A549 (cell line): ENCODE data around the gene XIRP1. TPM values are rescaled to one million over a fixed set of nuclear protein-coding genes. Genes with fewer than 3 reads are reported as not detected.

Experiments used
- ATAC-seq, 2 experiments: fragments of 200-7000 bp in 1 of 2; fragments of >200 bp in 1 of 2; cut with Nextera tagmentation in 1 of 2; cut with Tn5 transposase in 1 of 2; 3 replicates each; pipeline versions ENCODE4 v1.8.0 to v1.9.1; 2018 to 2020; ENCODE audit warnings: mild to moderate bottlenecking in 1 of 2, moderate library complexity in 1 of 2
- CTCF ChIA-PET: fragments of 300-600 bp; sonication (Branson Sonifier 250); formaldehyde crosslinking; extraction: SDS; loops from one replicate; lab custom pipeline; 2021; ENCODE audit warnings: antibody characterized with exemption, inconsistent platforms; lab: Yijun Ruan, JAX
- POLR2A ChIA-PET: fragments of 350-600 bp; formaldehyde crosslinking; extraction: SDS; loops from one replicate; lab custom pipeline; 2021; ENCODE audit warnings: antibody characterized with exemption, inconsistent platforms; lab: Yijun Ruan, JAX
- DNase-seq, 2 experiments: peaks; one replicate each; pipeline versions ENCODE4 v3.0.0 to v3.0.0-alpha.2; 2011 to 2016; ENCODE audit warnings: low read depth in 1 of 2, low spot score in 1 of 2
- FAIRE-seq: peaks from 2 replicates; lab custom pipeline; 2011; peaks lifted over from hg19 to GRCh38; lab: Jason Lieb, UNC
- H3K27ac ChIP-seq, 2 experiments: fragments of >200 bp; sonication (Bioruptor Twin); formaldehyde crosslinking; 3 replicates each; pipeline ENCODE4 v1.5.1; 2016 to 2017
- H3K4me1 ChIP-seq: fragments of >200 bp; sonication (Bioruptor Twin); formaldehyde crosslinking; 3 replicates; pipeline ENCODE4 v1.6.1; 2016
- H3K4me2 ChIP-seq: fragments of >200 bp; sonication (Bioruptor Twin); formaldehyde crosslinking; 3 replicates; pipeline ENCODE4 v1.6.1; 2016
- H3K4me3 ChIP-seq: fragments of >200 bp; sonication (Bioruptor Twin); formaldehyde crosslinking; 3 replicates; pipeline ENCODE4 v1.5.1; 2016
- H3K9me3 ChIP-seq: fragments of >200 bp; sonication (Bioruptor Twin); formaldehyde crosslinking; 3 replicates; pipeline ENCODE4 v1.6.1; 2016
- CBX8 ChIP-seq: fragments of 200-600 bp; sonication (generic); IDR thresholded peaks from 2 replicates; pipeline ENCODE4 v1.6.1; 2016
- CHD4 ChIP-seq: fragments of 200-600 bp; sonication (generic); IDR thresholded peaks from 2 replicates; pipeline ENCODE4 v1.6.1; 2016; ENCODE audit warnings: antibody characterized with exemption, mild to moderate bottlenecking, borderline replicate concordance
- EHF ChIP-seq: fragments of 250-450 bp; sonication (Bioruptor Pico); IDR thresholded peaks from 2 replicates; pipeline ENCODE4 v1.5.0; 2020; ENCODE audit warnings: mild to moderate bottlenecking
- EHMT2 ChIP-seq: fragments of 200-600 bp; sonication (generic); IDR thresholded peaks from 2 replicates; pipeline ENCODE4 v1.6.1; 2016; ENCODE audit warnings: antibody characterized with exemption, low read depth, mild to moderate bottlenecking, moderate library complexity
- ELK1 ChIP-seq: fragments of 150-350 bp; IDR thresholded peaks from 2 replicates; pipeline ENCODE4 v1.6.1; 2014; ENCODE audit warnings: low read depth, mild to moderate bottlenecking, low read length
- EP300 ChIP-seq, 2 experiments: fragments of >200 bp; sonication (Bioruptor Twin); formaldehyde crosslinking; IDR thresholded peaks; 2 replicates in 1 of 2; 3 replicates in 1 of 2; pipeline ENCODE4 v1.6.1; 2016 to 2017
- ESRRA ChIP-seq: fragments of 150-350 bp; IDR thresholded peaks from 2 replicates; pipeline ENCODE4 v1.6.1; 2014; ENCODE audit warnings: mild to moderate bottlenecking, low read length, borderline replicate concordance
- FOSB ChIP-seq: fragments of 250-450 bp; sonication (Bioruptor Pico); IDR thresholded peaks from 2 replicates; pipeline ENCODE4 v1.5.0; 2020; ENCODE audit warnings: mild to moderate bottlenecking, moderate library complexity
- FOSL2 ChIP-seq, 2 experiments: fragments of 450-650 bp in 1 of 2; fragments of >200 bp in 1 of 2; sonication (Bioruptor Twin) in 1 of 2; formaldehyde crosslinking; IDR thresholded peaks; 2 replicates each; pipeline versions ENCODE4 v1.5.0 to v1.6.1; 2016 to 2020; ENCODE audit warnings: mild to moderate bottlenecking in 1 of 2, moderate library complexity in 1 of 2
- FOXS1 ChIP-seq: fragments of 250-450 bp; sonication (Bioruptor Pico); IDR thresholded peaks from 2 replicates; pipeline ENCODE4 v1.5.0; 2020; ENCODE audit warnings: mild to moderate bottlenecking, moderate library complexity
- HOXB13 ChIP-seq: fragments of 250-450 bp; sonication (Bioruptor Pico); IDR thresholded peaks from 2 replicates; pipeline ENCODE4 v1.5.0; 2020; ENCODE audit warnings: low read depth, mild to moderate bottlenecking, moderate library complexity
- JUN ChIP-seq, 2 experiments: fragments of >200 bp; sonication (Bioruptor Twin); formaldehyde crosslinking; IDR thresholded peaks; 2 replicates in 1 of 2; 3 replicates in 1 of 2; pipeline ENCODE4 v1.6.1; 2016 to 2017
- MAFK ChIP-seq: fragments of 450-650 bp; IDR thresholded peaks from 2 replicates; pipeline ENCODE4 v1.6.1; 2014; ENCODE audit not compliant: partially characterized antibody
- NPAS2 ChIP-seq: fragments of 250-450 bp; sonication (Bioruptor Pico); IDR thresholded peaks from 2 replicates; pipeline ENCODE4 v1.8.0; 2022; ENCODE audit warnings: mild to moderate bottlenecking, moderate library complexity, borderline replicate concordance
- NR3C1 ChIP-seq: fragments of >200 bp; sonication (Bioruptor Twin); formaldehyde crosslinking; IDR thresholded peaks from 3 replicates; pipeline ENCODE4 v1.6.1; 2017
- RFX5 ChIP-seq: fragments of 450-650 bp; IDR thresholded peaks from 2 replicates; pipeline ENCODE4 v1.7.1; 2014; ENCODE audit warnings: antibody characterized with exemption, mild to moderate bottlenecking, moderate library complexity
- SMC3 ChIP-seq: fragments of >200 bp; sonication (Bioruptor Twin); formaldehyde crosslinking; IDR thresholded peaks from 3 replicates; pipeline ENCODE4 v1.6.1; 2018; ENCODE audit warnings: inconsistent platforms
- TFCP2L1 ChIP-seq: fragments of 250-450 bp; sonication (Bioruptor Pico); IDR thresholded peaks from 2 replicates; pipeline ENCODE4 v1.5.0; 2021; ENCODE audit warnings: mild to moderate bottlenecking
- ZSCAN20 ChIP-seq: fragments of 250-450 bp; sonication (Bioruptor Pico); IDR thresholded peaks from 2 replicates; pipeline ENCODE4 v1.8.0; 2022; ENCODE audit warnings: mild to moderate bottlenecking, moderate library complexity
- WGBS: methylation state at CpG from one replicate; pipeline ENCODE4 v1.1.6; 2017; ENCODE audit errors: missing lambda C conversion rate; 5-methylcytosine and 5-hydroxymethylcytosine counted together
- polyA plus RNA-seq, 4 experiments: library from polyadenylated mRNA; depleted of rRNA in 3 of 4; stranded (reverse); fragments of >200 nt; fragmentation: RNase III in 1 of 4; extraction: RNeasy Plus Mini Kit Qiagen cat#74134 plus additional on column Dnase treatment in 1 of 4; gene quantifications; 2 replicates in 3 of 4; 3 replicates in 1 of 4; pipeline ENCODE4 v1.2.3, GENCODE V29; 2011 to 2017
- TF ChIP-seq, protein P1 (sequence below): IDR thresholded peaks from 2 replicates; pipeline ENCODE4 v1.6.1; 2012
- TF ChIP-seq, protein P2 (sequence below): fragments of 250-450 bp; sonication (Bioruptor Pico); IDR thresholded peaks from 2 replicates; pipeline ENCODE4 v1.5.0; 2020; ENCODE audit warnings: low read depth, mild to moderate bottlenecking, moderate library complexity
- TF ChIP-seq, protein P3 (sequence below): IDR thresholded peaks from 2 replicates; pipeline ENCODE4 v1.6.1; 2012; ENCODE audit warnings: low read depth, borderline replicate concordance

The XIRP1 gene
- polyA plus RNA-seq, 2 of the 4 experiments (the other 2 are of a cell fraction) = not detected

GRCh38 chr3:39219702-39220101, 27.3 kb upstream of the XIRP1 start:
- no peak for DNase-seq
- H3K9me3 ChIP-seq = no peaks in the 10 kb centered on the region
- H3K4me1 ChIP-seq = no peaks in the 10 kb centered on the region
- 14% methylated on average over 3 of the region's 3 CpGs for WGBS
- no peak for FAIRE-seq
- CTCF ChIA-PET = interaction anchor here (1.2 kb wide), 1 partner anchor 69 kb away, joined by 5 read pairs; no protein-coding TSS in a partner anchor
- H3K4me3 ChIP-seq = no peak overlapping the region
- no peak overlapping the region for H3K27ac ChIP-seq
- no peak overlapping the region for H3K4me2 ChIP-seq
- TF ChIP-seq NPAS2 (no peak), SMC3 (no peak), ELK1 (no peak), RFX5 (no peak), CBX8 (no peak), EHMT2 (no peak), ZSCAN20 (CRISPR knock-in tag) (no peak), HOXB13 (CRISPR knock-in tag) (no peak), EHF (CRISPR knock-in tag) (no peak), JUN (IDR thresholded peaks at IDR 0.05) (no peak)
- TF ChIP-seq, protein P1, sequence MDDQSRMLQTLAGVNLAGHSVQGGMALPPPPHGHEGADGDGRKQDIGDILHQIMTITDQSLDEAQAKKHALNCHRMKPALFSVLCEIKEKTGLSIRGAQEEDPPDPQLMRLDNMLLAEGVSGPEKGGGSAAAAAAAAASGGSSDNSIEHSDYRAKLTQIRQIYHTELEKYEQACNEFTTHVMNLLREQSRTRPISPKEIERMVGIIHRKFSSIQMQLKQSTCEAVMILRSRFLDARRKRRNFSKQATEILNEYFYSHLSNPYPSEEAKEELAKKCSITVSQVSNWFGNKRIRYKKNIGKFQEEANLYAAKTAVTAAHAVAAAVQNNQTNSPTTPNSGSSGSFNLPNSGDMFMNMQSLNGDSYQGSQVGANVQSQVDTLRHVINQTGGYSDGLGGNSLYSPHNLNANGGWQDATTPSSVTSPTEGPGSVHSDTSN = no peak
- ATAC-seq = no peak
- POLR2A ChIA-PET = no interaction called here

DNA sequence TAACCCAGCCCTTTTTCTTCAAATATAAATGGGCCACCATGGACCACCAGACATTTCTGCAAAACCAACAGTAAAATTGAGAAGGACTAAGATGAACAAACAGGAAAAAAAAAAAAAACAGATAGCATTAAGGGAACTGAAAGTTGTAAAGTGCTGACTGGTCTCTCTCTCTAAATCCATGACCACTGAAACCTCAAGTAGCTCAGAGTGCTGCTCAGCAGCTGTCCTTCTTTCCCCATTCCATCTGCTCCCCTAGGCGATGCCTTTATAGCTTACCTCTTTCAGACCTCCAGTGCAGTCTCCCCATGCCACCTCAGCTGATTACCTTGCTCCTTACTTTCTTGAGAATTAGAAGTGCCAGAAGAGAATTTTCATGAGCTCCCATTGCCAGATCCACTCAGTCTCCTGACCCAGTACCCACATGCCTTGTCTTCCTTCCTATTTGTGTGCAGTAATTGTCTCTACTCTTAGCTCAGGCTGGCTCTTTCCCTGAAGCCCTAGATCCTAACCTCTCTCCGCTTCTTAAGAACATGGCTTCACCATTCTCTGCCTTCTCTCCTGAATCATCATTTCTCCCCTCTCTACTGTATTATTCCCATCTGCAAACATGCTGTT, 23.9 kb upstream of the XIRP1 start:
- no peaks in the 10 kb centered on the region for H3K9me3 ChIP-seq
- POLR2A ChIA-PET = interaction anchor here (0.7 kb wide), 1 partner anchor 24 kb away, joined by 4 read pairs; no protein-coding TSS in a partner anchor
- 48% methylated on average over 2 of the region's 2 CpGs for WGBS
- no peak for ATAC-seq
- no peak overlapping the region for H3K4me3 ChIP-seq
- CTCF ChIA-PET = interaction anchor here (0.6 to 5.9 kb wide), 7 partner anchors 13 to 270 kb away, joined by 3 to 40 read pairs (median 3); partner anchors contain the start of gene XIRP1
- no peak for DNase-seq
- TF ChIP-seq FOSL2 (IDR thresholded peaks at IDR 0.05) (no peak), FOSL2 (CRISPR knock-in tag; IDR thresholded peaks at IDR 0.05) (no peak), TFCP2L1 (CRISPR knock-in tag) (no peak), NPAS2 (no peak), CHD4 (no peak), NR3C1 (no peak), MAFK (no peak), FOXS1 (CRISPR knock-in tag) (no peak), EHF (CRISPR knock-in tag) (no peak), ESRRA (no peak), EHMT2 (no peak), EP300 (IDR thresholded peaks at IDR 0.05) (no peak), FOSB (no peak)
- TF ChIP-seq, protein P1 = no peak
- TF ChIP-seq, protein P2, sequence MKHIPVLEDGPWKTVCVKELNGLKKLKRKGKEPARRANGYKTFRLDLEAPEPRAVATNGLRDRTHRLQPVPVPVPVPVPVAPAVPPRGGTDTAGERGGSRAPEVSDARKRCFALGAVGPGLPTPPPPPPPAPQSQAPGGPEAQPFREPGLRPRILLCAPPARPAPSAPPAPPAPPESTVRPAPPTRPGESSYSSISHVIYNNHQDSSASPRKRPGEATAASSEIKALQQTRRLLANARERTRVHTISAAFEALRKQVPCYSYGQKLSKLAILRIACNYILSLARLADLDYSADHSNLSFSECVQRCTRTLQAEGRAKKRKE (CRISPR knock-in tag) = no peak
- TF ChIP-seq, protein P3, sequence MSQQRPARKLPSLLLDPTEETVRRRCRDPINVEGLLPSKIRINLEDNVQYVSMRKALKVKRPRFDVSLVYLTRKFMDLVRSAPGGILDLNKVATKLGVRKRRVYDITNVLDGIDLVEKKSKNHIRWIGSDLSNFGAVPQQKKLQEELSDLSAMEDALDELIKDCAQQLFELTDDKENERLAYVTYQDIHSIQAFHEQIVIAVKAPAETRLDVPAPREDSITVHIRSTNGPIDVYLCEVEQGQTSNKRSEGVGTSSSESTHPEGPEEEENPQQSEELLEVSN = no peak
- H3K4me1 ChIP-seq = no peaks in the 10 kb centered on the region
- no peak overlapping the region for H3K27ac ChIP-seq
- no peak for FAIRE-seq
- H3K4me2 ChIP-seq = no peak overlapping the region
